GM19025 (cell line): ENCODE measurements around the gene IRX2.

ENCODE experiments used
- ATAC-seq: cut with Tn5 transposase; IDR thresholded peaks from one replicate; pipeline ENCODE4 v1.9.1; 2021; ENCODE audit warnings: mild to moderate bottlenecking, low read depth, moderate library complexity; ENCODE audit not compliant: unreplicated experiment

The IRX2 gene

DNA sequence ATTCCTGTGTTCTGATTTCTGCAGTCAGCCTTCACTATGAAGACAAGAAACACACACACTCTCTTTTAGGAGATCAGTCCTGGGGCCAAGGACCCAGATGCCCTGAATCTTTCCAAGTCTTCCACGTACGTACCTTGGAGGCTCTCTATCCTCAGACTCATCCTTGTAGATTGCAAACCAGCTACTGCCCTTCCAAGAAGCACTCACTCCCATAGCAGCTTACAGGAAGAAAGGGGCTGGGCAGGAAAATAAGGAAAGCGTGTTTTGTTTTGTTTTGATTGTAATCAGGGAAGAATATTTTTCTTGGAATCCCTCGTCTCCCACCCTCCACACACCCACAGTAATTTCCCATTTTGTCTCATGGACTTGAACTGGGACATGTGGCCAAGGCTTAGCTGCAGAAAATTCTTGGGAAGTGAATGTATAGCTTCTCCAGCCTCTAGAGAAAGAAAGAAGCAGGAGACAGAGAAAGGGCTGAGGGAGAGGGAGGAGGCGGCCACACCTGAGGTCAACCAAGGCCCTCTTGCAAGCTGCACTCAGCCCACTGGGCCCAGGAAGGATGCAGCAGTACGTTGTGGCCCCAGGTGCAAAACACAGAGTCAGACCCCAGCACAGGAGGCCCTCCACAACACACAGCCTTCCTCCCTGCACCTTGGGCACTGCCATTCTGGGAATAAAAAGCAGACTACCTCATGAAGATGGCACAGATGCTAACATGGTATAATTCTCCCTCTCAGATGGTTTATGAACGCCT, 29.9 kb downstream of the IRX2 start:
- no peak for ATAC-seq

DNA sequence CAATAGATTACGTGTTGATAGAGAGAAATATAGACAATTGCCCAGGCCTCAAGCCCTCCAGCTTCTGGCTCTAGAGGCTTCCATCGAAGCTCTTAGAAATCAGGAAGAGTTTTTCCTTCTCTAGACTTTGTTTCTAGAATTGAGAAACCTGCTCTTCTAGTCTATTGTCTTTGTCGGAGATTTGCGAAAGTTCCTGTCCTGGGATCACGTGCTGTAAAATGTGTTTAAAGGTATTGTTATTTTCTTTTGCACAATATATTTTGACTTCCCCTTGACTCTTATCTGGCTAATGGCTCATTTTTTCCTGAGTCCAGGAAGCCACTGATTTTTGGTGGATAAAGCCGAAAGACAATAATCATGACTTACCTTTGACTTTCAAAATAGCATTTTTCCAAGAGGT, 32.1 kb downstream of the IRX2 start:
- ATAC-seq = no peak

DNA sequence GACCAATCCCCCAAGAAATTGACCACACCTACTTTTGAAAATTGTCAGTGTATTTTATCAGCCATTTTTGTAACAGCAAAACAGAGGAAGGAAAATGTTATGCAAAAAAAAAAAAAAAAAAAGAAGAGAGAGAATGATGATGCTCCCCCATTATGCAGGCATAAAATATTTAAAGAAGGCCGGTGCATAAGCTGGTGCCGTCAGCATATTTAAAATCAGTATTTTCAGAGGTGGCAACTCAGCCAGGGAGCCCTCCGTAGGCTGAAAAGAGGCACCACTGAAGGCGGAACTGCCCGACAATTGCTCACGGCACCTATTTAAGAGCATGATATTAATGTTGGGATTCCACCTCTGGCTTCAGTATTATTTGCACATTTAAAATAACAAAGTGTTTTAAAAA, 33.4 kb downstream of the IRX2 start:
- no peak for ATAC-seq

DNA sequence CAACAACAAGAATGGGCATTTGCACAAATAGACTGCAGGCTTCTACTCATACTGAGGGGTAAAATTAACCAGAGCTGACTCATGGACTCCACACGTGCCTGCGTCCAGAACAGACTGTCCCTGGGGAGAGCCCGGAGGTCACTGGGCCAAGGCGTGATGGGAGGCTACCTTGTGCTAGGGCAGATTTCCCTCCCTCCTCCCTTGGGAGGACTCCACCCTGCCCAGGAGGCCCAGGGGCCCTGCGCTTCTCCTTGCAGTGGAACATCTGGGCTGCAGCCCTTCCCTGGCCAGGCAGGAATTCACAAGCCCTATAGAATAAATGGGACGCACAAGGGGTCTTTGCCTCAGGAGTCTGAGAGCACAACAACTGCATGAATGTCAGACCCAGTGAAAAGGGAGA, 35.6 kb downstream of the IRX2 start:
- ATAC-seq = no peak

DNA sequence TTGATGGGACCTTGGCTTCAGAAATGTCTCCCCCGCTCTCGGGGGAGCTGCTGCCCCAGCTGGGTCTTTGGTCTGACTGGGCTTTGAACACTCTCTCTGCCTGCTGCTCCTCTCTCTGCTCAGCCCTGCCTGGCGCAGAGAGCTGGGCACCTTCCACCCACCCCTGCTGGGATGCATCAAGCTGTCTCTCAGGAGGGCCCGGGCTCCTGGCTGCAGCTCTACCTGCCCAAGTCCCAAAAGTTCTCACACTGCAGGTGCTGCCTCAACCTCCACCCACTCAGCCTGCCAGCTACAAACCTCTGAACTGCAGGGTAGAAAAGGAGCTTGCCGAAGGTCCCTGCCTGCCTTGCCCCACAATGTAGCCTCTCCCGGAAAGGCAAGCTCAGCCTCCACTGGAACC, 36.7 kb downstream of the IRX2 start:
- no peak for ATAC-seq

DNA sequence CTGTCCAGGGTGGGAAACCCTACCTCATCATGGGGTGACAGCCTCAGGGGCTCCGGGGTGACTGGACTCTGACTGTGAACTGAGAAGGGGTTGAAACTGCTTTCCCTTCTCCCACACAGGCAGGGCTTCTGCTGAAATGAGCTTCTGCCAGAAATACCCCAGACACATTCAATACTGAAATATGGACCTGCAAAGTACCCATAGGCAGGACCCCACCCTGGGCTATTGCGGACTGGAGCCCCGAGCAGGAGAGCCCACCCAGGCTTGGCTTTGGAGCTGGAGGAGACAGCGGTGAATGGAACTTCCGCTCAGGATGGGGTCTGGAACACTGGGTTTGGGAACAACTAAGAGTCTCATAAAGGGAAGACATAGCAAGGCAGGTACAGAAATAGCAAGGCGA, 37.5 kb downstream of the IRX2 start:
- ATAC-seq = no peak

DNA sequence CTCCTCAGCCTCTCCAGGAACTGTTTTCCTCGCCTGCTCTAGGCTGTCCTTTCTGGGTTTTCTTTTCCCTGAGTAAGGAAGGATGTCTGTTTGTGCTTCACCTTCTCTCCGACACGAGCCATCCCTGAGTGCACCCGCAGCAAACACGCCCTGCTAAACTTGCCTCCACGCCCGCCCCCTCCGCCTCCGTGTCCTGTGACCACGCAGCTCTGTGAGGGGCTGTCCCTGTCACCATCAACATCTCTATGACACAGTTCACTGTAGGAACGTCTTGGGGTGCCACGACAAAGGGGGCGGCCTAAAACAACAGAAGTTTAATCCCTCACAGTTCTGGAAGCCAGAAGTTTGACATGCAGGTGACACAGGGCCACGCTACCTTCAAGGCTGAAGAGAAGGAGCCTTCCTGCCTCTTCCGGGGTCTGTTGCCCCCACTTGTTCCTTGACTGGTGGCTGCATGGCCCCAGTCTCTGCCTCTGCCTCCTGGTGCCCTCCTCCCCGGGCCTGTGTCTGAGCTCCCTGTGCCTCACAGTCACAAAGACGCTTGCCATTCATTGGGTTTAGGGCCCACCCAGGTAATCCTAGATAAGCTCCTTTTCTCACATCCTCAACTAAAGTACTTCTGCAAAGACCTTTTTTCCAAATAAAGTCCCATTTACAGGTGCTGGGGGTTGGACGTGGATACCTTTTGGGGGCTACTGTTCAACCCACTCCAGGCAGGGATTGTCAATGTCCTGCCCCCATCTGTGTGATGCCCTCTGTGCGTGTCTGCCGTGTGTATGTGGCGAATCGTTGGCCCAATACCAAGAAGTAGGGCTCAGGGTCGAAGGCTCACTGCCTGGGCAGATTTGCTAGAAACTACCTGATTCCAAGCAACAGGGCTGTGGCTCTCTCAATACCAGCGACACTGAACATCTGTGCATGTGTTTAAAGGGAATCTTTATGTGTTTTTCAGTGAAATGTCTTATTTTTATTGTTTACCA, 39.7 kb downstream of the IRX2 start:
- ATAC-seq = no peak

DNA sequence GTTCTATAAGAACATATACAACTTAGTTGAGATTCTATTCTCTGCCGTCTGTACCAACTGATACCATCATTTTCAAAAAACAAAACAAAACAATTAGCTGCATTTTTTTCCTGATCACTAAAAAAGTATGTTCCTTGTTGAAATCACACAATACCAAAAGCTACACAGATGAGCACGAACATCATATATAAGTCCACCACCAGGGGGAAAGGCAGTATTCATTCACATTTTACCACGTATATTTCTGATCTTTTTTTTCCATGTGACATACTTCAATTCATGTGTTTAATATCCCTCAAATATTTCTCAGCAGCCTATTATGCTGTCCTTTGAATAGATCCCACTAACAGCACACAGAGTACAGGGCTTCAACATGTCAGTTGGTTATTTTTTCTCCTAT, 40.6 kb downstream of the IRX2 start:
- ATAC-seq = no peak

DNA sequence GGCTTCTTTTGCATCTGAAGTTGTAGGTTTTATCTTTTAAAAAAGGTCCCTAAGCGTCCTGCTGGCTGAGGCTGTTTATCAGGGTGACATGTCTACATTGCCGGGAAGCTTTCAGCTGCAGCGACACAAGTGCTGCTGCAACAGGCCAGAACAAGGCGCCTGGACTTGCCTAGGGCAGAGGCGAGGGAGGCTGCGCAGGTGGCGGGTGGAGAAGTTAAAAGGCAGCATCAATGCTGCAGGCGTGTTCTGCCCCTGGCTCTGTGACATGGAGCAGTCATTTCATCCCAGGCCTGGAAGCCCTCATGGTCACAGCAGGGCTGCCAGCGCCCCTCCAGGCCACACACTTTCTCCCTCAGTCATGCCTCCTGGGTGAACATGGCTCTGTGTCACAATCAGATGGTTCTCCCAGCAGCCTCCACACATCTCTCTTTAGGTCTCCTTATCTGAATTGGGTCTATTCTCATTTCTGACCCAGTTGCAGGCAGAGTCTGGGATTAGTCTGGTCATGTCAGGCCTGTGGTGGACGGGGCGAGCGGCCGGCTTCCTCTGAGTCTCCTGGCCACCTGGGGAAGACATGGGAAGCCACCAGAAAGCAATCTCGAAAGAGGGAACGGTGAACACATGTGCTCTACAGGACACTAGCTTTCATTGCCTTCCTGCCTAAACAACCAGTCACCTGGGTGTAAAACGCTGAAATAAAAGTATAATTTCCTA, 41.3 kb downstream of the IRX2 start:
- no peak for ATAC-seq

DNA sequence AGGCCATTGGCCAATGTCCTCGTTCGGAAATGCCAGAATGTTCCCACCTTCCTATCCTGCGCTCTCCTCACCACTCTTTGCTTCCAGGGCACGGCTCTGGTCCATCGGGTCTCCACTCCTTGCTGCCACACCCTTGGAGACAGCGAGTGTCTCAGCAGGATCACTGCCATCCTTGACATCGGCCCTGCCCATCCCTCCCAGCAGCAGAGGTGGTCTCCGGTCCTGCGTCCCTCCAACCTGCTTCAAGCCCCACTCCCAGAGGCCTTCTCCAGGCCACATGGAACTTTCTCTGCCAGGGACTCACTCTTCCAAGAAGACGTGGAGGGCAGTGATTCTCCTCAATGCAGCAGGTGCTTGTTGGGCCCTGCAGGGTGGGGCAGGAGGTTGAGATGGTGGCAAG, 42.7 kb downstream of the IRX2 start:
- no peak for ATAC-seq

DNA sequence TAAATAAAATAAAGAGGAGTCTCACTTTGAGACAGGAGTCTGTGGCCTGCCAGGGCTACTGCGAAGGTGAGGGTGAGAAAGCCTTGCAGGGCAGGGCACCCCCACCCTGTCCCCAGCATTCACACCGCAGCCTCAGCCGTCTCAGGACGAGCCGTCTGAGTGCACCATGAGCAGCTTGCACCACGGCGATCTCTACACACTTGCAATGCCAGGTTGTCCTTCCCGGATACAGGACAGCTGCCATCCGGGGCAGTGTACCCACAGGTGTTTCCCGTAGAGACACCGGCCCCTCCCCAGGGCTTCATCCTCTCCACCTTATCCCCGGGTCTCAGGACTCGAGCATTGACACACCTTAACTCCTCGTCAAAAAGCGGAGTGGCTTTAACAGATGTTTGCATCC, 43.3 kb downstream of the IRX2 start:
- no peak for ATAC-seq

DNA sequence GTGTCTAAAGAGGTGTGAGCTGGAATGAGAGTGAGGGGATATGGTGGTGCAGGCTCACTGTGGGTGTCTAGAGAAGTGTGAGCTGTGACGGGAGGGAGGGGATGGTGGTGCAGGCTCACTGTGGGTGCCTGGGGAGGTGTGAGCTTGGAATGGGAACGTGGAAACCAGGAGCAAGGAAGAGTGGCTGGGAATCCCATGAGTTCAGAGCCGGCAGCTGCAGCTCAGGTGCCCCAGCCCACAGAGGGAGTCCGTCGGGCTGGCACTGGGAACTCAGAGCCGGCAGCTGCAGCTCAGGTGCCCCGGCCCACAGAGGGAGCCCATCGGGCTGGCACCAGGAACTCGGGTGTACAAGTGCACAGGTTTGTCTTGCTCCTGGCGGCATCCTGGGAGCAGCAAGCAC, 45.6 kb downstream of the IRX2 start:
- no peak for ATAC-seq

DNA sequence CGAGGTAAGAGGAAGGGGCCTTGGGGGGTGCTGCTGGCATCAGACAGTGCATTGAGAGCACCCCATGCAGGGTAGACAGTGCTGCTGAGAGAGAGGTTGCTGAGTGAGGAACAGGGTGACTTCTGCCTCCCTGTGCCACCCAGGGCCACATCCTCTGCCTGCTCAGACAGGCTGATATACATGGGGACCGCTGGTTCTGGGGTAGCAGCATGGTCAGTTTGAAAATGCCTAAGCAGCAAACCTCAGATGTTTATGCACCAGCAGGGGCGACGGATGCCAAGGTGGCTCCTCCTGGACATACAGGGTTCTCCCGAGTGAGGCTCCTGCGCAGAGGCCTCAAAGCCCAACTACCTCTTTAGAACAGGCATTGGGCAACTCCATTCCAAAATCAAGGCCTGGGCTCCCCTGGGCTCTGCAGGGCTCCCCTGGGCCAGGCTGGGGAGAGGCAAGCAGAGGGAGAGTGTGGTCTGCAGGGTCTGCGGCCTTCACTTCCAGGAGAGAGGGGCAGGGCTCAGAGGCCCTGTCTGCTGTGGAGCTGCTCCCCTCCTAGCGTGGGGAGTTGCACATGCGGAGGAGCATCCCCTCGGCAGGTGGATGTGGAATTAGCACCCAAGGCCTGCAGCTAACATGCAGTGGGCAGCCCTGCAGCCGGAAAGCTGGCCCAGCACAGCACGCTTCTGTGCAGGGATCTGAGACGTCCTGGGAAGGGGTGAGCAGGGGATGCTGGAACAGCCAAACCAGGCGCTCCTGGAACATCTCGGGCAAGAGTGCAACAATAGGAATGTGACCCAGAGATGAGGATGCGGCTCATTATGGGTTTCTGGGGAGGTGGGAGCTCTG, 46.5 kb downstream of the IRX2 start:
- no peak for ATAC-seq

DNA sequence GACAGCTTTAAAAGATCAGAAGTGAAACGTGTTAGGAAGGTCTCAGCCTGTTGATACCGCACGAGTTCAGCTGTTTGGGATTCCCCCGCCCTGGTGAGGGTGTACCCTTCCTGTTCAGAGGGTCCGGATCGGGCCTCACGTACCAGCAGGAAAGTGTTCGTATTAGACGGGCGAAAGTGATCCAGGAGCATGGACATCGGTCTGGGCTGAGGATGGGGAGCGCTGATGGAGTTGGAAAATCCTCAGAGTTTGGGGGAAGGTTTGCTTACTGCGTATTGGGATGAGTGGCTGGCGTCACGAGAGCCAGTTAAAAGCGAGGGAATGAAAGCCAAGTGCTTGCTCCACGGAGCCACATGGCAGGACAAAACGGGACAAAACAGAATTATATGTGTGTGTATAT, 47.4 kb downstream of the IRX2 start:
- ATAC-seq = no peak

DNA sequence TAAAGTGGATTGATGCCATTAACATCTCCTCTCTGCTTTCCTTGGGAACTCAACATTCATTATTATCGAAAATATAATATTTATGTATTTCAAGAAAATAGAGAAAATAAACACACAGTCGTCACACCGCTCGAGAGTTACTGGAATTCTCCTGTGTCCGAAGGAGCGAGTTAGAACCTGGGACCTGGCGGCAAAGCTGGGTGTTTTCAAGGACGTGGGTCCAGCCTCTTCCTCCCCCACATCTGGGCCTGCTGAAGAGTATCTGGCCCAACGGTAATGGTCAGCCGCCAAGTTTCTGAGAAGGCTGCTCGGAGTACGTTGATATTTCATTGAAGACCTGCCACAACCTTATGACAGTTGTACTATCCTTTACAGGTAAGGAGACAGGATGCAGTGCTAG, 47.9 kb downstream of the IRX2 start:
- ATAC-seq = no peak

DNA sequence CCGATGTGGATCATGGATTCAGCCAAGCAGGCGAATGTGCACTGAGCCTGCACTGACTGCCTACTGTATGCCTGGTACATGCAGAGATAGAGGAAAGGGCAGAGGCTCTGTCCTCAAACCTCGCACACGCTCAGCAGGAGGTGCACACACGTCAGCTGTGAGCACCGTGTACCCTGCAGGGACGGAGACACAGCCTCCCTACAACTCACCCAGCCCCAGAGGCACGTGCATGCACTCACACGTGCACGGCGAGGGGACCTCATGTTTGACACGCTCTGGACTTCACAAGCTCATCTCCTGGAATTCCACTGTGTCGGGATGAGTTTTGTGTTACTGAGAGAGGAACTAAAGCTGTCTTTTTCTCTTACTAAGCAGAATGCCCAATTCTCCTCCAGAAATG, 48.4 kb downstream of the IRX2 start:
- no peak for ATAC-seq

DNA sequence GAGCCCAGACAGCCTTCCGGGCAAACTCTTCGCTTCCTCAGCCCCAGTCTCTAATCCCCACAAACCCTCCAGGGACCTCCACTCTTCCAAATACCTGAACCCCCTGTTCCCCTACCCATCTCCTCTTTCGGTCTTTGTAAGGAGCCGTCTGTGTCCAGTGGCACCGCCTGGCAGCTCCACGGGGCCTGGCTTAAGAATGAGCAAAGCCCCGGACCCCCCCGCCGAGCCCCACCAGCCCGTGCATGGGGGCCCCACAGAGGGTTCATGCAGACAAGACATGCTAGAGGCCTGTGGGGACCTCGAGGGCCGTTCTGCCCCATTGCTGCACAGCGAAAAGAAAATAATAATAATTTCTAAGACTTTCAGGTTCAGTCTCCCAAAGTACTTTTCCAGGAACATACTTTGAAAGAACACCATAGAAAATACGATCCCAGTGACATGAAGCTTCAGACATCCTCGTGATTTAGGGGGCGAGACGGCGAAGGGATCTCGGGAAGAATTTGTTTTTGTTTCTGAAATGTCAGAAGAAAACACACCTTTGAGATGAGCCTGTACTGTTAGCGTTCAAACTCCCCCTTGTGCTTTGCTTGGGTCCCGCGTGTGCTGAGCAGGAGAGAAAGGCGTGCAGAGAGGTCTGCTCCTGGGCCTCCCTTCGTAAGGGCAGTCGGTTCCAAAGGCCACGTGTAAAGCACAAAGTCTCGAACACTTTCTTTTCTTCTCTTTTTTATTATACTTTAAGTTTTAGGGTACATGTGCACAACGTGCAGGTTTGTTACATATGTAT, 49.2 kb downstream of the IRX2 start:
- no peak for ATAC-seq

DNA sequence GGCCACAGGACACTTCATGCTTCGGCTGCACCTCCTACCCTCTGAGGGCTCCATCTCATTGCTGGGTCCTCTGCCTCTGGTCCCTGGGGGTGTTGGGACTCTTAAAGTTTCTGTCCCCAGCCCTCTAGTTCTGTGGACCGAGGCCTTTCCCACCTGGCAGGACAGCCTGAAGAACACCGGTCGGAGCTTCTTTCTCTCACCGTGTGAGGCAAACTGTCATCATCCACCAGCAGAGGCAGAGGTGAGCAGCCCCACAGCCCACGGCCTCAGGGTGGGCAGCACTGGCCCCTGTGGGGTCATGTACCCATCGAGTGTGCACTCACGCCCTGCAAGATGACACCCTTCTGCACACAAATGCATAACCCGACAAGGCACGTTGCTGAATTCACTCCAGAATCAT, 49.9 kb downstream of the IRX2 start:
- ATAC-seq = no peak

DNA sequence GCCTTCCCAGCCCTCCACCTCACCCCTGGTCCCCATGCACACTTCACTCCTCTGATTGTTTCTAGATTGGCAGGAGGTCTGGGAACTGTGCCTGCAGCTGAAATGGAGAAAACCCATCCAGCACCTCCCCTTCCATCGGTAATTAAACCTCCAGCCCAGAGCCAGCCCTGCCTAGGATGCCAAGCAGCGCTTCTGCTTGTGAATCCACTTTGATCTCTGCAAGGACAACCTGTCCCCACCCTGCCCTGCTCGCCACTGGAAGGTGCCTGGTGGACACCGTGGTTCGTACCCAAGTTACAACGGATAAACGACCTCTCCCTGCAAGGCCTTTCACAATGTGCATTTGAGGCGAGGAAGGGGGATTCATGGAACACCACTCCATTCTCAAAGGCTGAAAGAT, 50.6 kb downstream of the IRX2 start:
- ATAC-seq = no peak

DNA sequence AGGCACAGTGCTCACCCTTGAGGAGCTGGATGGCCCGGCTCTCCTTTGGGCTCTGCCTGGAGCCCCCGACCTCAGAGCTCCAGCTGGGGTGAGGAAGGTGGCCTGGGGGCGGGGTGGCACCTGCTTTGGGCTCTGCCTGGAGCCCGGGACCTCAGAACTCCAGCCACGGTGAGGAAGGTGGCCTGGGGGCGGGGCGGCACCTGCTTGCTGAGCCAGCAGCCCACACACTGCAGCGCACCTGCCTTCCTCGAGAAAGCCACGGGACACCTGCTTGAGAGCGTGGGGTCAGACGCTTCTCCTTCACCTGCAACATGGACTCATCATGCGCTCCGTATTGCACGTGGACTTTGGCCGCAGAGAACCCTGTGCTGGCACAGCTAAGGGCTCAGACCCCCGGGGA, 51.8 kb downstream of the IRX2 start:
- ATAC-seq = no peak
